Suprapubic skin (tissue), 4 donors: ENCODE results near the gene GFI1B. TPM values are rescaled to one million over a fixed set of nuclear protein-coding genes. Genes with fewer than 3 reads are reported as not detected.

Experiments used
- DNase-seq, 2 donors: peaks; one replicate each; pipeline ENCODE4 v3.0.0-alpha.2; 2019; ENCODE audit warnings: low spot score in 2 of 2
- H3K27ac ChIP-seq: fragments of 200-600 bp; sonication (generic); one replicate; pipeline ENCODE4 v1.5.1; 2019
- H3K27me3 ChIP-seq: fragments of 200-600 bp; sonication (generic); one replicate; pipeline ENCODE4 v1.5.1; 2019
- H3K36me3 ChIP-seq: fragments of 200-600 bp; sonication (generic); one replicate; pipeline ENCODE4 v1.5.1; 2019
- H3K4me1 ChIP-seq: fragments of 200-600 bp; sonication (generic); one replicate; pipeline ENCODE4 v1.5.1; 2019
- H3K4me3 ChIP-seq: fragments of 200-600 bp; sonication (generic); one replicate; pipeline ENCODE4 v1.5.1; 2019; ENCODE audit warnings: mild to moderate bottlenecking
- H3K9me3 ChIP-seq: fragments of 200-600 bp; sonication (generic); one replicate; pipeline ENCODE4 v1.5.1; 2019
- CTCF ChIP-seq, 2 donors: fragments of 200-600 bp in 1 of 2; fragments of 450-650 bp in 1 of 2; sonication (generic) in 1 of 2; IDR thresholded peaks; one replicate each; pipeline ENCODE4 v1.5.1; 2016 to 2019; ENCODE audit warnings: antibody characterized with exemption in 2 of 2, mild to moderate bottlenecking in 1 of 2, moderate library complexity in 1 of 2
- EP300 ChIP-seq: sonication (generic); formaldehyde crosslinking; IDR thresholded peaks from one replicate; pipeline ENCODE4 v1.6.1; 2017; ENCODE audit warnings: antibody characterized with exemption
- POLR2A ChIP-seq, 2 donors: fragments of 450-650 bp; IDR thresholded peaks; one replicate each; pipeline ENCODE4 v1.6.1; 2017; ENCODE audit warnings: antibody characterized with exemption in 2 of 2, mild to moderate bottlenecking in 2 of 2, moderate library complexity in 2 of 2
- POLR2AphosphoS5 ChIP-seq, 3 donors: sonication (generic); formaldehyde crosslinking; IDR thresholded peaks; one replicate each; pipeline ENCODE4 v1.6.1; 2017; ENCODE audit warnings: antibody characterized with exemption in 3 of 3
- WGBS: methylation state at CpG from one replicate; pipeline ENCODE4 v1.1.5; 2018; 5-methylcytosine and 5-hydroxymethylcytosine counted together
- total RNA-seq, 4 donors: library from RNA; depleted of rRNA; stranded (reverse); fragments of >200 nt; gene quantifications; one replicate each; pipeline ENCODE4 v1.1.0, GENCODE V29; 2016

Gene GFI1B
- total RNA-seq, 4 donors from 2014 or later = not detected

- DNase-seq = no peak
- Histone ChIP-seq H3K9me3 (no peaks in the 10 kb centered on the region), H3K27me3 (peaks cover 32% of the 10 kb centered on the region), H3K4me1 (peaks cover 5% of the 10 kb centered on the region), H3K27ac (no peak overlapping the region), H3K36me3 (no peaks in the 10 kb centered on the region), H3K4me3 (no peak overlapping the region)
- TF ChIP-seq POLR2A (IDR thresholded peaks at IDR 0.05) (no peak), EP300 (no peak), POLR2AphosphoS5 (IDR thresholded peaks at IDR 0.05) (no peak), CTCF (IDR thresholded peaks at IDR 0.05) (no peak)
- WGBS = 64% methylated on average over 8 of the region's 9 CpGs
Measured at GRCh38 chr9:133004091-133004998, 25.9 kb downstream of the GFI1B start.

- H3K4me3 ChIP-seq = no peak overlapping the region
- H3K36me3 ChIP-seq = no peaks in the 10 kb centered on the region
- H3K27me3 ChIP-seq = peaks cover 28% of the 10 kb centered on the region
- DNase-seq = no peak
- WGBS = 91% methylated on average over 12 of the region's 14 CpGs
- H3K4me1 ChIP-seq = peaks cover 5% of the 10 kb centered on the region
- TF ChIP-seq EP300 = no peak
- no peak for TF ChIP-seq POLR2AphosphoS5 (IDR thresholded peaks at IDR 0.05)
- no peak for TF ChIP-seq CTCF (IDR thresholded peaks at IDR 0.05)
- no peak for TF ChIP-seq POLR2A (IDR thresholded peaks at IDR 0.05)
- no peaks in the 10 kb centered on the region for H3K9me3 ChIP-seq
- no peak overlapping the region for H3K27ac ChIP-seq
Measured at GRCh38 chr9:133004999-133005760, 26.7 kb downstream of the GFI1B start.

GRCh38 chr9:133005957-133006356, 27.5 kb downstream of the GFI1B start:
- TF ChIP-seq CTCF (IDR thresholded peaks at IDR 0.05) (no peak), POLR2AphosphoS5 (IDR thresholded peaks at IDR 0.05) (no peak), EP300 (no peak), POLR2A (IDR thresholded peaks at IDR 0.05) (no peak)
- 72% methylated on average over 3 of the region's 3 CpGs for WGBS
- H3K27ac ChIP-seq = no peak overlapping the region
- H3K27me3 ChIP-seq = peaks cover 22% of the 10 kb centered on the region
- H3K4me1 ChIP-seq = peaks cover 5% of the 10 kb centered on the region
- no peak for DNase-seq
- no peak overlapping the region for H3K4me3 ChIP-seq
- H3K36me3 ChIP-seq = no peaks in the 10 kb centered on the region
- no peaks in the 10 kb centered on the region for H3K9me3 ChIP-seq

- 86% methylated on average over 5 of the region's 5 CpGs for WGBS
- TF ChIP-seq POLR2AphosphoS5 (IDR thresholded peaks at IDR 0.05) = no peak
- TF ChIP-seq CTCF (IDR thresholded peaks at IDR 0.05) = peak in 1 of 2 donors; percentile 8
- Histone ChIP-seq H3K36me3 (no peaks in the 10 kb centered on the region), H3K9me3 (no peaks in the 10 kb centered on the region), H3K27me3 (peaks cover 21% of the 10 kb centered on the region), H3K4me3 (no peak overlapping the region), H3K4me1 (peaks cover 2% of the 10 kb centered on the region), H3K27ac (no peak overlapping the region)
- DNase-seq = peak; percentile 10 to 55
Measured at GRCh38 chr9:133006731-133007352, 28.3 kb downstream of the GFI1B start.
